HG02798 (cell line): ENCODE data around the gene IFNL4.
"Not testable (repeated sequence)": the region's sequence is repeated elsewhere in the genome, so short reads cannot be mapped to it uniquely, and the experiment has no call there.

Source experiments
- ATAC-seq: cut with Tn5 transposase; IDR thresholded peaks from one replicate; pipeline ENCODE4 v1.9.1; 2021; ENCODE audit warnings: mild to moderate bottlenecking; ENCODE audit not compliant: unreplicated experiment, poor library complexity

Gene IFNL4

GRCh38 chr19:39261704-39262103, 13.0 kb upstream of the IFNL4 start:
- no peak for ATAC-seq

DNA sequence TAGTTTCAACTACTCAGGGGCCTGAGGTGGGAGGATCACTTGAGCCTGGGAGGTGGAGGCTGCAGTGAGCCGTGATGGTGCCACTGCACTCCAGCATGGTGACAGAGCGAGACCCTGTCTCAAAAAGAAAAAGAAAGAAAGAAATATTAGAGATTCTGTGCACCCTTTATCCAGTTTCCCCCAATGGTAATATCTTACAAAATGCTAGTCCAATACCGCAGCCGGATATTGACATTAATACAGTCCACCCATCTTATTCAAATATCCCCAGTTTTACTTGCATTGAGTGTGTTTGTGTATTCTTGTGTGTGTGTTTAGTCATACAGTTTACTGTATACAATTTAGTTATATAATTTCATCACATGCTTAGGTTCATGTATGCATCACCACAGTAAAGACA, 8.6 kb upstream of the IFNL4 start:
- ATAC-seq: no peak

DNA sequence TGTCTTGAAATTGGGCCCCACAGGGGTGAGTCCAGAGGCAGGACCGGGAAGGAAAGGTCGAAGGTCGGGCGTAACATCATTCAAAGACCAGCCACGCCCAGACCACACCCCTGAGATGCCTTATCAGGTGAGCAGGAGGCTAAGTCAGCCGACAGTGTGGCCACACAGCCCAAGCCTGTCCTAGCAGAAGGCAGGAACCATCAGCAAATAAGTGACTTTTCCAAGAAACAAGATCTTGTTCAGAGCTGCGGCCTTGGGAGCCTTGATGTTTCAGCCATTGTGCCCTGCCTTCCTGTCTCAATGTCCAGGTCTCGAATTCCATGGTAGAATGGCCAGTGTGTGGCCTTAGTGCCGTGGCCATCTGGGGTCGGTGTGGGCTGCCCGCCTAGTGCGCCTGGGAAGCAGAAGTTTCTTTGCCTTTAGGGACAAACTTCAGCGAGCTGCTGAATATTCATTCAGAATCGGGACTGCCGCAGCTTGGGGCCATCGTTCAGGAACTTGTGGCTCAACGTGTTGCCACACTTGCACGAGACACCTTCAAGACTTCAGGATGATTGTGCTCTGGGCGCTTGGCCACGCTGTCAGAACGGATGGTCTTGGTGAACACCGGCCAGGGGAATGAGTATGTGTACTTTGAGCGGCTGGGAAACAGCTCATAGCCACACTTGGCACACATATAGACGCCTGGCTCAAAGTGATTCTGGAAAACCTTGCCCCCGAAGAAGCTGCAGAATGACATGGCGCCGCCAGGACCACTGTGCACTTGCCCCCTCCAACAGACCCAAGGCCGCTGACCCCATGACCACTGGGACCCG, 6.1 kb upstream of the IFNL4 start:
- ATAC-seq: no peak

- ATAC-seq: no peak
These were observed 4.9 kb upstream of the IFNL4 start for GRCh38 chr19:39253374-39254149.

DNA sequence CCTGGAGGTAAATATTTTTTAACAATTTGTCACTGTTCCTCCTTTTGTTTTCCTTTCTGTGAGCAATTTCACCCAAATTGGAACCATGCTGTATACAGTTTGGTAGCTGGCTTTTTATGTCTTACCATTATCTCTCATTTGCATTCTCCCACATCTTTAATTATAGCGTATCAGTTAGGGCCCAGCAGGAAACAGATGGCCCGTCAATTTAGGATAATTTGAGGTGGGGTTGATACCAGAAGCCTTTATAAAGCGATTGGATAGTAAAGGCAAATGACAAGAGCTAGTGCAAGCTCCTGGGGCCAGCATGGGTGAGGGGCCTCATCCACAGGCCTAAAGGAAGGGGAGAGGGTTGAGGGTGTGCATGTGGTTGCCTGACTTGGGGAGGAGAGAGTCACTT, 3.8 kb upstream of the IFNL4 start:
- ATAC-seq: no peak

GRCh38 chr19:39251846-39252245, 3.2 kb upstream of the IFNL4 start:
- no peak for ATAC-seq

GRCh38 chr19:39251081-39251480, 2.4 kb upstream of the IFNL4 start:
- no peak for ATAC-seq

GRCh38 chr19:39247701-39248664, 673 bp downstream of the IFNL4 start:
- no peak for ATAC-seq

- no peak for ATAC-seq
These were observed 1.5 kb downstream of the IFNL4 start for GRCh38 chr19:39246951-39247669.

- not testable (repeated sequence) for ATAC-seq
These were observed 3.5 kb downstream of the IFNL4 start for GRCh38 chr19:39245166-39245565.

- ATAC-seq: not testable (repeated sequence)
These were observed 4.1 kb downstream of the IFNL4 start, which contains the start of gene IFNL3 for GRCh38 chr19:39244410-39245100. IFNL3 (minus strand) TSS chr19:39245006; CDS start chr19:39244967, 39 bp downstream.

DNA sequence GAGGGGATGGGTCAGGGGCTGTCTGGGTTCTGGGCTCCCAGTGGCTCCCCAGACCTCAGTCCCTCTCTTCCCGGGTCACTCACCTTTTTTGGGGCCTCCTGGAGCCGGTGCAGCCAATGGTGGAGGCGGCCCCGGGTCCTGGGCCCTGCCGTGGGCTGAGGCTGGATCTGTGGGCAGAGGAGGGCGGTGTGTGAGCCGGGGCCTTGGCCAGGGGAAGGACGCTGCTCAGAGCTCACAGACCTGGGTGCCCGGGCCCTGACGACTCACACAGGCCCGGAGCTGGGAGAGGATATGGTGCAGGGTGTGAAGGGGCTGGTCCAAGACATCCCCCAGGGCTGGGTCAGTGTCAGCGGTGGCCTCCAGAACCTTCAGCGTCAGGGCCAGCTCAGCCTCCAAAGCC, 4.9 kb downstream of the IFNL4 start:
- ATAC-seq: not testable (repeated sequence)

GRCh38 chr19:39240421-39240820, 8.2 kb downstream of the IFNL4 start:
- no peak for ATAC-seq

- ATAC-seq: no peak
These were observed 9.7 kb downstream of the IFNL4 start for GRCh38 chr19:39238944-39239343.

- no peak for ATAC-seq
These were observed 10.4 kb downstream of the IFNL4 start for GRCh38 chr19:39238209-39238608.

DNA sequence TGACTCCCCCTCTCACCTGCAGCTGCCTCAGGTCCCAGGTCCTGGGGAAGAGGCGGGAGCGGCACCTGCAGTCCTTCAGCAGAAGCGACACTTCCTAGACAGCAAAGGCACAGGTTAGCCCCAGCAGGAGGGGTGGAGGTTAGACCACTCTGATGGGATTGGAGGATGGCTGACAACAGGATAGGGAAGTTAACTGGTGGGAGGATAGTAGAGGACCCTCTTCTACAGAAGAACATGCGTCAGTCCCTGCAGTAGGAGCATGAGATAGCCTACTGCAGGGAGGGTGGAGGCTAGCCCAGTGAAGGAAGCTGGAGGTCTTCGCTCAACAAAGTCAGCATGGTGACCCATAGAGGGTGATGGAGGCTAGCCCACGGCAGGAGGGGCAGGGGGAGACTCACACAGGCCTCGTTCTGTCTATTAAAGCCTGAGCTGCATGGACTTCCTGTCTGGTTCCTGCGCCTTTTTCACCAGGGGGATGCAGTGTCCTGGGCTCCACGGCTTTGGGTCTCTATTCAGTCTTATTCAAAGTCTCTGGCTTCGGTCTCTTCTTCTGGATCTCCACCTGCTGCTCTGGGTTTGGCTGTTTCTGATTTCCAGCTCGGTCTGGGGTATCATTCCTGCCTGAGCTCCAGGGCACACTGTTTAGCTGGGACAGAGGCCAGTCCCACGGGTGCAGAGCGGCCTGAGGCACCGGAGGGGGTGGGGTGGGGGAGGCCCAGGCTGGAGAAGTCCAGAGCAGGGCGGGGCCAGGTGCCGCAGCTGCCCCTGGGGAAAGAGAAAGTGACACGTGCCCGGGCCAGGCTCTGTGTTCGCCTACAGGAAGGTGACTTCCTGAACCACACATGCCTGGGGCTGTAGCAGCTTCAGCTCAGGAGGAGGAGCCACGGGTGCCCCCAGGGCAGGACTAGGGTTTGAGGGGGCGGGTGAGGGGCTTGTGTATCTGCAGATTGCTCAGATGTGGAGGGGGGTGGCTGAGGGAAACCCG, 11.2 kb downstream of the IFNL4 start:
- ATAC-seq: peak; percentile 70

DNA sequence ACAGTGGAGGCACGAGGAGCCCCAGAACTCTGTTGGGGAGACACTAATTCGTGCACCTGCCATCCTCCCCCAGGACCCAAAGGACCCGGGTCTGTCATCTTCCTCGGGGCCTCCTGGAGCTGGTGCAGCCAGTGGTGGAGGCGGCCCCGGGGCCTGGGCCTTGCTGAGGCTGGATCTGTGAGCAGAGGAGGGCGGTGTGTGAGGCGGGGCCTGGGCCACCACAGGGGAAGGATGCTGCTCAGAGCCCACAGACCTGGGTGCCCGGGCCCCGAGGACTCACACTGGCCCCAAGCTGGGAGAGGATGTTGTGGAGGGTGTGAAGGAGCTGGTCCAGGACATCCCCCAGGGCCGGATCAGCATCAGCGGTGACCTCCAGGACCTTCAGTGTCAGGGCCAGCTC, 12.1 kb downstream of the IFNL4 start:
- no peak for ATAC-seq

DNA sequence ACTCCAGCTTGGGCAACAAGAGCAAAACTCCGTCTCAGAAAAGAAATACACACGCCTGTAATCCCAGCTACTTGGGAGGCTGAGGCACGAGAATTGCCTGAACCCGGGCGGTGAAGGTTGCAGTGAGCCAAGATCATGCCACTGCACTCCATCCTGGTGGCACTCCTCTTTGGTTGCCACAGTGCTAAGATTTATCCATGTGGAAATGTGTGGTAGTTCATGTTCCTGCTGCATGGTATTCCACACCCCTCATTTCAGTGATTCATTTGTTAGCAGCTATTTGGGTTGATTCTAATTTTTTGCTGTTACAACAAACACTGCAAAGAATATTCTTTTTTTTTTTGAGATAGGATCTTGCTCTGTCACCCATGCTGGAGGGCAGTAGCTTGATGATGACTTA, 15.9 kb downstream of the IFNL4 start:
- ATAC-seq: no peak
